ENCODE data around the gene SYT7. TPM values are rescaled to one million over a fixed set of nuclear protein-coding genes. Genes with fewer than 3 reads are reported as not detected.

The SYT7 gene
- total and polyA plus RNA-seq, 10 of the 15 experiments (the other 5 are each of a cell fraction or from before 2014, with no cell fraction given), result not detected

GRCh38 chr11:61555978-61556377 lies 24.9 kb downstream of the SYT7 start:
- Histone ChIP-seq H2AFZ (ENCODE audit: control insufficient read depth, low read depth, low read length) (no peak overlapping the region), H3K27ac (ENCODE audit: control insufficient read depth, insufficient read depth) (no peak overlapping the region), H3K4me1 (ENCODE audit: control insufficient read depth, insufficient read depth, low read length) (no peaks in the 10 kb centered on the region), H3K9me3 (replicated peaks; ENCODE audit: control insufficient read depth, insufficient read depth, low read length) (no peaks in the 10 kb centered on the region), H3K36me3 (ENCODE audit: control insufficient read depth in 2 of 2, insufficient read depth in 2 of 2, low read length in 1 of 2) (no peaks in the 10 kb centered on the region), H4K20me1 (ENCODE audit: control insufficient read depth, insufficient read depth) (no peaks in the 10 kb centered on the region; the same call in 1 of the 2 replicates), H3K4me3 (no peak overlapping the region), H3K9ac (ENCODE audit: control insufficient read depth, insufficient read depth, low read length) (no peak overlapping the region), H3K4me2 (ENCODE audit: control insufficient read depth, insufficient read depth) (no peak overlapping the region), H3K27me3 (replicated peaks in 1 of 2; ENCODE audit: control insufficient read depth in 2 of 2, insufficient read depth in 2 of 2, low read length in 1 of 2) (peaks cover 6% of the 10 kb centered on the region in 2 experiments), H3K79me2 (ENCODE audit: control insufficient read depth, insufficient read depth, low read length) (no peaks in the 10 kb centered on the region)
- ChIA-PET CTCF (no interaction called here), POLR2A (no interaction called here), SMC1A (ENCODE audit: uncharacterized antibody, unreplicated experiment) (no interaction called here), RAD21 (ENCODE audit: unreplicated experiment) (no interaction called here)
- ATAC-seq (no peak), DNase-seq (ENCODE audit: low read depth, low spot score) (no peak), FAIRE-seq (no peak)
- 52% methylated on average over 10 of the region's 10 CpGs for WGBS (ENCODE audit: insufficient coverage, insufficient replicate concordance, low lambda C conversion rate, missing lambda C conversion rate)
- TF ChIP-seq PML (IDR thresholded peaks at IDR 0.05; ENCODE audit: low read length) (no peak), ZBTB33 (IDR thresholded peaks at IDR 0.05) (no peak), PAX5 (IDR thresholded peaks at IDR 0.05; ENCODE audit: borderline replicate concordance, low read depth, low read length) (no peak), BHLHE40 (IDR thresholded peaks at IDR 0.05; ENCODE audit: borderline replicate concordance in 1 of 2, low read depth in 2 of 2, low read length in 1 of 2) (no peak), SIN3A (IDR thresholded peaks at IDR 0.05; ENCODE audit: low read depth, low read length) (no peak), EGR1 (IDR thresholded peaks at IDR 0.05; ENCODE audit: borderline replicate concordance in 1 of 2, low read depth in 2 of 2, low read length in 2 of 2) (no peak), MEF2B (IDR thresholded peaks at IDR 0.05; ENCODE audit: partially characterized antibody, poor library complexity, severe bottlenecking) (no peak), STAT3 (IDR thresholded peaks at IDR 0.05; ENCODE audit: low read depth, low read length) (no peak), ZSCAN29 (IDR thresholded peaks at IDR 0.05) (no peak), STAT1 (conservative IDR thresholded peaks at IDR 0.05) (no peak), MEF2A (IDR thresholded peaks at IDR 0.05; ENCODE audit: insufficient read depth, low read depth, low read length) (no peak), ZNF24 (IDR thresholded peaks at IDR 0.05) (no peak), CHD1 (IDR thresholded peaks at IDR 0.05; ENCODE audit: low read depth, low read length) (no peak), KAT2A (conservative IDR thresholded peaks at IDR 0.05; ENCODE audit: control insufficient read depth, low read depth, low read length) (no peak), PAX8 (IDR thresholded peaks at IDR 0.05) (no peak), RBBP5 (conservative IDR thresholded peaks at IDR 0.05) (no peak), MTA2 (IDR thresholded peaks at IDR 0.05; ENCODE audit: low read depth) (no peak)
- in situ Hi-C loops (cut with MboI) (no loop called here), intact Hi-C loops (cut with micrococcal nuclease; ENCODE audit: unreplicated experiment) (no loop called here)
- BruUV-seq (replicated peaks), result no TSS peak

Data from GM12878 (cell line).